HCT116 (cell line): Measurements from ENCODE around the gene ELMOD3. TPM values are rescaled to one million over a fixed set of nuclear protein-coding genes. Genes with fewer than 3 reads are reported as not detected.

ENCODE experiments used
- ATAC-seq: fragments of 200-7000 bp; cut with Tn5 transposase; 2 replicates; pipeline ENCODE4 v1.9.1; 2020; ENCODE audit warnings: mild to moderate bottlenecking, moderate library complexity
- BruUV-seq: library from RNA; stranded (reverse); fragments of 400-500 nt; replicated peaks from 2 replicates; lab custom pipeline; 2021; lab: Mats Ljungman, UMichigan
- CTCF ChIA-PET: fragments of 300-600 bp; sonication (Branson Sonifier 250); formaldehyde crosslinking; loops from one replicate; lab custom pipeline; 2021; ENCODE audit warnings: antibody characterized with exemption; lab: Charles Lee
- POLR2A ChIA-PET: fragments of 300-600, 350-600 bp; sonication (Branson Sonifier 250); formaldehyde crosslinking; loops from one replicate; lab custom pipeline; 2021; ENCODE audit warnings: antibody characterized with exemption; lab: Charles Lee
- RAD21 ChIA-PET, 2 experiments: fragments of 300-600 bp; sonication (Branson Sonifier 250); formaldehyde crosslinking; loops; one replicate each; lab custom pipeline; 2023; ENCODE audit warnings: low total read pairs in 2 of 2; ENCODE audit not compliant: uncharacterized antibody in 2 of 2, unreplicated experiment in 2 of 2, low non-redundant PET in 1 of 2; lab: Charles Lee
- DNase-seq: peaks from one replicate; pipeline ENCODE4 v3.0.0-alpha.2; 2010; ENCODE audit warnings: low read depth, low spot score
- H2AFZ ChIP-seq: fragments of 200-600 bp; shearing (Covaris generic), sonication (generic); 2 replicates; pipeline ENCODE4 v1.6.1; 2017; ENCODE audit warnings: low read depth, mixed run types, mixed read lengths, antibody characterized with exemption, low read length; ENCODE audit not compliant: poor library complexity, severe bottlenecking
- H3K27ac ChIP-seq: 2 replicates; pipeline ENCODE4 v1.5.1; 2012; ENCODE audit warnings: low read depth, low read length
- H3K27me3 ChIP-seq: fragments of 200-600 bp; sonication (generic); 2 replicates; pipeline ENCODE4 v1.6.1; 2016; ENCODE audit warnings: mixed run types, low read length, mixed read lengths; ENCODE audit not compliant: insufficient read depth
- H3K36me3 ChIP-seq, 2 experiments: fragments of 200-500 bp in 1 of 2; fragments of 200-600 bp in 1 of 2; sonication (Bioruptor generic) in 1 of 2; sonication (generic) in 1 of 2; 2 replicates each; pipeline versions ENCODE4 v1.5.1 to v1.6.1; 2014 to 2016; ENCODE audit warnings: low read length in 2 of 2, inconsistent platforms in 1 of 2, mixed read lengths in 1 of 2, mixed run types in 1 of 2; ENCODE audit not compliant: insufficient read depth in 2 of 2, control insufficient read depth in 1 of 2
- H3K4me1 ChIP-seq, 2 experiments: fragments of 200-600 bp in 1 of 2; sonication (generic) in 1 of 2; 2 replicates each; pipeline versions ENCODE4 v1.5.1 to v1.6.1; 2012 to 2017; ENCODE audit warnings: low read length in 2 of 2, inconsistent platforms in 1 of 2, mild to moderate bottlenecking in 1 of 2, mixed read lengths in 1 of 2, mixed run types in 1 of 2, moderate library complexity in 1 of 2; ENCODE audit not compliant: insufficient read depth in 2 of 2, control insufficient read depth in 1 of 2
- H3K4me2 ChIP-seq: fragments of 200-600 bp; sonication (generic); 2 replicates; pipeline ENCODE4 v1.6.1; 2017; ENCODE audit warnings: mixed run types, low read length, mixed read lengths
- H3K4me3 ChIP-seq, 2 experiments: fragments of 200-600 bp in 1 of 2; sonication (generic) in 1 of 2; replicated peaks in 1 of 2; 2 replicates each; pipeline ENCODE4 v1.5.1; 2011 to 2016; ENCODE audit warnings: low read length in 2 of 2, control low read depth in 1 of 2, low read depth in 1 of 2, mild to moderate bottlenecking in 1 of 2, mixed read lengths in 1 of 2, mixed run types in 1 of 2
- H3K79me2 ChIP-seq: fragments of 200-600 bp; sonication (generic); 2 replicates; pipeline ENCODE4 v1.6.1; 2017; ENCODE audit warnings: mild to moderate bottlenecking, mixed run types, low read length, moderate library complexity, mixed read lengths; ENCODE audit not compliant: insufficient read depth
- H3K9ac ChIP-seq: fragments of 200-600 bp; sonication (generic); 2 replicates; pipeline ENCODE4 v1.6.1; 2016; ENCODE audit warnings: low read length, mixed read lengths
- H3K9me2 ChIP-seq: fragments of 200-600 bp; sonication (generic), shearing (Covaris generic); 2 replicates; pipeline ENCODE4 v1.6.1; 2017; ENCODE audit warnings: mixed run types, mild to moderate bottlenecking, moderate library complexity; ENCODE audit not compliant: insufficient read depth
- H3K9me3 ChIP-seq, 2 experiments: fragments of 200-500 bp in 1 of 2; fragments of 200-600 bp in 1 of 2; sonication (Bioruptor generic) in 1 of 2; sonication (generic) in 1 of 2; 2 replicates each; pipeline ENCODE4 v1.6.1; 2014 to 2017; ENCODE audit warnings: low read length in 2 of 2, mixed read lengths in 2 of 2, inconsistent platforms in 1 of 2, low read depth in 1 of 2, mild to moderate bottlenecking in 1 of 2, mixed run types in 1 of 2, moderate library complexity in 1 of 2; ENCODE audit not compliant: control insufficient read depth in 1 of 2, insufficient read depth in 1 of 2
- H4K20me1 ChIP-seq: fragments of 200-600 bp; sonication (generic), shearing (Covaris generic); 2 replicates; pipeline ENCODE4 v1.6.1; 2017; ENCODE audit warnings: mixed run types, mild to moderate bottlenecking, moderate library complexity; ENCODE audit not compliant: insufficient read depth
- CBX3 ChIP-seq: IDR thresholded peaks from 2 replicates; pipeline ENCODE4 v1.6.1; 2012; ENCODE audit warnings: low read depth
- CEBPB ChIP-seq: IDR thresholded peaks from 2 replicates; pipeline ENCODE4 v1.6.1; 2012; ENCODE audit warnings: low read depth
- EGR1 ChIP-seq: IDR thresholded peaks from 2 replicates; pipeline ENCODE4 v1.6.1; 2012; ENCODE audit warnings: low read depth
- ELF1 ChIP-seq: IDR thresholded peaks from 2 replicates; pipeline ENCODE4 v1.6.1; 2012; ENCODE audit warnings: low read depth, borderline replicate concordance
- EZH2 ChIP-seq: fragments of 200-600 bp; sonication (generic); IDR thresholded peaks from 2 replicates; pipeline ENCODE4 v1.6.1; 2017; ENCODE audit warnings: antibody characterized with exemption, mixed run types
- EZH2phosphoT487 ChIP-seq: fragments of 200-600 bp; IDR thresholded peaks from 2 replicates; pipeline ENCODE4 v1.6.1; 2018; ENCODE audit warnings: antibody characterized with exemption, borderline replicate concordance
- JUND ChIP-seq: IDR thresholded peaks from 2 replicates; pipeline ENCODE4 v1.6.1; 2012
- MAX ChIP-seq: IDR thresholded peaks from 2 replicates; pipeline ENCODE4 v1.6.1; 2012
- POLR2A ChIP-seq: IDR thresholded peaks from 2 replicates; pipeline ENCODE4 v1.7.0; 2011; ENCODE audit warnings: borderline replicate concordance; ENCODE audit not compliant: insufficient read depth, insufficient read length; ENCODE audit errors: extremely low read depth
- POLR2AphosphoS5 ChIP-seq: IDR thresholded peaks from 2 replicates; pipeline ENCODE4 v1.6.1; 2011; ENCODE audit warnings: mild to moderate bottlenecking, low read depth, low read length, moderate library complexity
- RAD21 ChIP-seq: IDR thresholded peaks from 2 replicates; pipeline ENCODE4 v1.6.1; 2012; ENCODE audit warnings: low read depth, mild to moderate bottlenecking
- SIN3A ChIP-seq: IDR thresholded peaks from 2 replicates; pipeline ENCODE4 v1.6.1; 2012; ENCODE audit warnings: low read depth
- SRF ChIP-seq: IDR thresholded peaks from 2 replicates; pipeline ENCODE4 v1.6.1; 2012; ENCODE audit warnings: low read depth
- TCF7L2 ChIP-seq: IDR thresholded peaks from 2 replicates; pipeline ENCODE4 v1.7.0; 2011; ENCODE audit warnings: borderline replicate concordance, inconsistent platforms; ENCODE audit not compliant: insufficient read depth, insufficient read length; ENCODE audit errors: extremely low read depth
- ZNF274 ChIP-seq: fragments of 200-500 bp; sonication (Bioruptor generic); IDR thresholded peaks from 2 replicates; pipeline ENCODE4 v1.6.1; 2014; ENCODE audit warnings: mild to moderate bottlenecking, low read depth, low read length, inconsistent platforms
- intact Hi-C: fragments of 100-400 bp; cut with micrococcal nuclease; formaldehyde crosslinking; loops from 2 replicates; pipeline ENCODE4 v1.10.0; 2022
- total RNA-seq: library from RNA; stranded (reverse); gene quantifications from one replicate; pipeline ENCODE4 v1.2.1, GENCODE V29; 2021; ENCODE audit not compliant: unreplicated experiment
- TF ChIP-seq, protein P1 (sequence below): IDR thresholded peaks from 2 replicates; pipeline ENCODE4 v1.6.1; 2011; ENCODE audit warnings: mild to moderate bottlenecking, low read length, moderate library complexity; ENCODE audit not compliant: insufficient replicate concordance; ENCODE audit errors: extremely low read depth
- TF ChIP-seq, protein P2 (sequence below): IDR thresholded peaks from 2 replicates; pipeline ENCODE4 v1.6.1; 2012; ENCODE audit warnings: low read depth
- TF ChIP-seq, protein P3 (sequence below), 3 experiments: fragments of 200-600 bp in 1 of 3; sonication (generic) in 1 of 3; IDR thresholded peaks in 2 of 3; conservative IDR thresholded peaks in 1 of 3; 2 replicates each; pipeline ENCODE4 v1.5.1; 2012 to 2017; ENCODE audit warnings: low read depth in 2 of 3, low read length in 2 of 3, antibody characterized with exemption in 1 of 3, borderline replicate concordance in 1 of 3, control low read depth in 1 of 3, mild to moderate bottlenecking in 1 of 3, mixed read lengths in 1 of 3, mixed run types in 1 of 3, moderate library complexity in 1 of 3; ENCODE audit not compliant: insufficient read depth in 1 of 3
- TF ChIP-seq, protein P4 (sequence below): IDR thresholded peaks from 2 replicates; pipeline ENCODE4 v1.6.1; 2012

Gene ELMOD3
- total RNA-seq, 1 experiment from 2014 or later = 9.2 TPM

GRCh38 chr2:85397925-85398331, 43.4 kb downstream of the ELMOD3 start:
- ChIA-PET RAD21 (no interaction called here), CTCF (no interaction called here), POLR2A (no interaction called here)
- Histone ChIP-seq H3K27me3 (no peaks in the 10 kb centered on the region), H3K4me2 (no peak overlapping the region), H3K4me3 (no peak overlapping the region), H3K9me2 (no peaks in the 10 kb centered on the region), H2AFZ (no peak overlapping the region), H3K79me2 (peaks cover 2% of the 10 kb centered on the region; the same call in 1 of the 2 replicates), H3K9me3 (no peaks in the 10 kb centered on the region), H3K27ac (no peak overlapping the region), H3K9ac (no peak overlapping the region), H4K20me1 (no peaks in the 10 kb centered on the region), H3K4me1 (peaks cover 0 to 6% of the 10 kb centered on the region in 2 experiments; a peak in 1 of 4 replicates), H3K36me3 (peaks cover 15 to 38% of the 10 kb centered on the region in 2 experiments; a peak in 3 of 4 replicates)
- DNase-seq (no peak), ATAC-seq (no peak)
- intact Hi-C loops = no loop called here
- no TSS peak for BruUV-seq
- TF ChIP-seq CBX3 (no peak), EZH2phosphoT487 (no peak), SRF (no peak), TCF7L2 (no peak), RAD21 (no peak), EZH2 (no peak), ZNF274 (no peak), POLR2AphosphoS5 (no peak), SIN3A (no peak), EGR1 (no peak), ELF1 (no peak), CEBPB (no peak), POLR2A (no peak), MAX (no peak), JUND (no peak)
- TF ChIP-seq, protein P1, sequence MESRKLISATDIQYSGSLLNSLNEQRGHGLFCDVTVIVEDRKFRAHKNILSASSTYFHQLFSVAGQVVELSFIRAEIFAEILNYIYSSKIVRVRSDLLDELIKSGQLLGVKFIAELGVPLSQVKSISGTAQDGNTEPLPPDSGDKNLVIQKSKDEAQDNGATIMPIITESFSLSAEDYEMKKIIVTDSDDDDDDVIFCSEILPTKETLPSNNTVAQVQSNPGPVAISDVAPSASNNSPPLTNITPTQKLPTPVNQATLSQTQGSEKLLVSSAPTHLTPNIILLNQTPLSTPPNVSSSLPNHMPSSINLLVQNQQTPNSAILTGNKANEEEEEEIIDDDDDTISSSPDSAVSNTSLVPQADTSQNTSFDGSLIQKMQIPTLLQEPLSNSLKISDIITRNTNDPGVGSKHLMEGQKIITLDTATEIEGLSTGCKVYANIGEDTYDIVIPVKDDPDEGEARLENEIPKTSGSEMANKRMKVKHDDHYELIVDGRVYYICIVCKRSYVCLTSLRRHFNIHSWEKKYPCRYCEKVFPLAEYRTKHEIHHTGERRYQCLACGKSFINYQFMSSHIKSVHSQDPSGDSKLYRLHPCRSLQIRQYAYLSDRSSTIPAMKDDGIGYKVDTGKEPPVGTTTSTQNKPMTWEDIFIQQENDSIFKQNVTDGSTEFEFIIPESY = no peak
- TF ChIP-seq, protein P2, sequence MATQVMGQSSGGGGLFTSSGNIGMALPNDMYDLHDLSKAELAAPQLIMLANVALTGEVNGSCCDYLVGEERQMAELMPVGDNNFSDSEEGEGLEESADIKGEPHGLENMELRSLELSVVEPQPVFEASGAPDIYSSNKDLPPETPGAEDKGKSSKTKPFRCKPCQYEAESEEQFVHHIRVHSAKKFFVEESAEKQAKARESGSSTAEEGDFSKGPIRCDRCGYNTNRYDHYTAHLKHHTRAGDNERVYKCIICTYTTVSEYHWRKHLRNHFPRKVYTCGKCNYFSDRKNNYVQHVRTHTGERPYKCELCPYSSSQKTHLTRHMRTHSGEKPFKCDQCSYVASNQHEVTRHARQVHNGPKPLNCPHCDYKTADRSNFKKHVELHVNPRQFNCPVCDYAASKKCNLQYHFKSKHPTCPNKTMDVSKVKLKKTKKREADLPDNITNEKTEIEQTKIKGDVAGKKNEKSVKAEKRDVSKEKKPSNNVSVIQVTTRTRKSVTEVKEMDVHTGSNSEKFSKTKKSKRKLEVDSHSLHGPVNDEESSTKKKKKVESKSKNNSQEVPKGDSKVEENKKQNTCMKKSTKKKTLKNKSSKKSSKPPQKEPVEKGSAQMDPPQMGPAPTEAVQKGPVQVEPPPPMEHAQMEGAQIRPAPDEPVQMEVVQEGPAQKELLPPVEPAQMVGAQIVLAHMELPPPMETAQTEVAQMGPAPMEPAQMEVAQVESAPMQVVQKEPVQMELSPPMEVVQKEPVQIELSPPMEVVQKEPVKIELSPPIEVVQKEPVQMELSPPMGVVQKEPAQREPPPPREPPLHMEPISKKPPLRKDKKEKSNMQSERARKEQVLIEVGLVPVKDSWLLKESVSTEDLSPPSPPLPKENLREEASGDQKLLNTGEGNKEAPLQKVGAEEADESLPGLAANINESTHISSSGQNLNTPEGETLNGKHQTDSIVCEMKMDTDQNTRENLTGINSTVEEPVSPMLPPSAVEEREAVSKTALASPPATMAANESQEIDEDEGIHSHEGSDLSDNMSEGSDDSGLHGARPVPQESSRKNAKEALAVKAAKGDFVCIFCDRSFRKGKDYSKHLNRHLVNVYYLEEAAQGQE = no peak
- TF ChIP-seq, protein P3, sequence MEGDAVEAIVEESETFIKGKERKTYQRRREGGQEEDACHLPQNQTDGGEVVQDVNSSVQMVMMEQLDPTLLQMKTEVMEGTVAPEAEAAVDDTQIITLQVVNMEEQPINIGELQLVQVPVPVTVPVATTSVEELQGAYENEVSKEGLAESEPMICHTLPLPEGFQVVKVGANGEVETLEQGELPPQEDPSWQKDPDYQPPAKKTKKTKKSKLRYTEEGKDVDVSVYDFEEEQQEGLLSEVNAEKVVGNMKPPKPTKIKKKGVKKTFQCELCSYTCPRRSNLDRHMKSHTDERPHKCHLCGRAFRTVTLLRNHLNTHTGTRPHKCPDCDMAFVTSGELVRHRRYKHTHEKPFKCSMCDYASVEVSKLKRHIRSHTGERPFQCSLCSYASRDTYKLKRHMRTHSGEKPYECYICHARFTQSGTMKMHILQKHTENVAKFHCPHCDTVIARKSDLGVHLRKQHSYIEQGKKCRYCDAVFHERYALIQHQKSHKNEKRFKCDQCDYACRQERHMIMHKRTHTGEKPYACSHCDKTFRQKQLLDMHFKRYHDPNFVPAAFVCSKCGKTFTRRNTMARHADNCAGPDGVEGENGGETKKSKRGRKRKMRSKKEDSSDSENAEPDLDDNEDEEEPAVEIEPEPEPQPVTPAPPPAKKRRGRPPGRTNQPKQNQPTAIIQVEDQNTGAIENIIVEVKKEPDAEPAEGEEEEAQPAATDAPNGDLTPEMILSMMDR (IDR thresholded peaks at IDR 0.05 in 2 of 3, conservative IDR thresholded peaks at IDR 0.05 in 1 of 3; ENCODE audit: borderline replicate concordance in 1 of 3, insufficient read depth in 1 of 3, low read depth in 2 of 3, low read length in 2 of 3) = no peak
- TF ChIP-seq, protein P4, sequence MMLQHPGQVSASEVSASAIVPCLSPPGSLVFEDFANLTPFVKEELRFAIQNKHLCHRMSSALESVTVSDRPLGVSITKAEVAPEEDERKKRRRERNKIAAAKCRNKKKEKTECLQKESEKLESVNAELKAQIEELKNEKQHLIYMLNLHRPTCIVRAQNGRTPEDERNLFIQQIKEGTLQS = no peak
